GM23248 (cell line): ENCODE results near the gene SUPT7L.

Source experiments
- EZH2 ChIP-seq: fragments of 200-600 bp; sonication (generic); IDR thresholded peaks from 2 replicates; pipeline ENCODE4 v1.6.1; 2018; ENCODE audit warnings: antibody characterized with exemption, mild to moderate bottlenecking; ENCODE audit not compliant: insufficient read depth, poor library complexity, severe bottlenecking
- EZH2phosphoT487 ChIP-seq: fragments of 200-600 bp; sonication (generic); IDR thresholded peaks from 2 replicates; pipeline ENCODE4 v1.6.1; 2018; ENCODE audit warnings: antibody characterized with exemption, moderate library complexity, mild to moderate bottlenecking, low read depth; ENCODE audit not compliant: insufficient read depth

DNA sequence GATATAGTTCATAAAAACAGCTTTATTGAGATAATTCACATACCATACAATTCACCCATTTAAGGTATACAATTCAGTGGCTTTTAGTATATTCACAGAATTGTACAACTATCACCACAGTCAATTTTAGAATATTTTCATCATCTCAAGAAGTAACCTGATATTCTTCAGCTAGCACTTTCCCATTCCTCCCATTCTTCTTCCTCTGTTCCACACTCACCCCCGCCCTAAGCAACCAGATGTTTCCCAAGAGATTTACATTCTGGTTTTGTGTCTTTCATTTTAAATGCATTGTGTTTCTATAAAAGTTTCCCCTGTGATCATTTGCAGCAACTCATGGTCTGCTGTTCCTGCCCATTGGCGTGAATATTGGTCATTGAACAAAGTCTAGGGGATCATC, 29.1 kb downstream of the SUPT7L start:
- TF ChIP-seq EZH2 (no peak), EZH2phosphoT487 (no peak)
